ENCODE results near the gene PIK3R2.

Gene PIK3R2

DNA sequence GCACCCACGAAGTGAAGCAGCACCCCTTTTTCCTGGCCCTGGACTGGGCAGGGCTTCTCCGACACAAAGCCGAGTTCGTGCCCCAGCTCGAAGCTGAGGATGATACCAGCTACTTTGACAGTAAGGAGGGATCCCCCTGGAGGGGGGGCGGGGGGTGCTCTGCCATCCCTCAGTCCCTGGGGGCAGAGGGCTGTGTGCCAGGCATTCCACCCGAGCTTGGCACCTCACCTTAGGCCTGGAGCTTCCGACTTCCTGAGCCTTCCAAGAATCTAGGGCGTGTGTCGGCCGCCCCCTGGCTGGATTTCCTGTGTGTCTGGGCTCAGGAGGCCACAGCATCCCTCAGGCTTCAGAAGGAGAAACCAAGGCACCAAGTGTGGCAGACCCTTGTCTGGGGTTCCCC lies 15.7 kb upstream of the PIK3R2 start:
- no peak overlapping the region for H3K4me3 Mint-ChIP-seq
- H3K4me1 Mint-ChIP-seq (ENCODE audit: low read depth) = peaks cover 2% of the 10 kb centered on the region
- H3K27me3 Mint-ChIP-seq (ENCODE audit: low read depth) = no peaks in the 10 kb centered on the region
- H3K9me3 Mint-ChIP-seq = no peaks in the 10 kb centered on the region
- H3K36me3 Mint-ChIP-seq (ENCODE audit: low read depth) = peaks cover 29% of the 10 kb centered on the region
- H3K27ac Mint-ChIP-seq = no peak overlapping the region

GRCh38 chr19:18137657-18138339 lies 15.2 kb upstream of the PIK3R2 start:
- Mint-ChIP-seq H3K27me3 (ENCODE audit: low read depth) (no peaks in the 10 kb centered on the region), H3K4me3 (no peak overlapping the region), H3K9me3 (no peaks in the 10 kb centered on the region), H3K36me3 (ENCODE audit: low read depth) (peaks cover 25% of the 10 kb centered on the region), H3K27ac (no peak overlapping the region), H3K4me1 (ENCODE audit: low read depth) (peaks cover 2% of the 10 kb centered on the region)

- Mint-ChIP-seq H3K9me3 (no peaks in the 10 kb centered on the region), H3K4me1 (ENCODE audit: low read depth) (peaks cover 2% of the 10 kb centered on the region), H3K4me3 (no peak overlapping the region), H3K27me3 (ENCODE audit: low read depth) (no peaks in the 10 kb centered on the region), H3K36me3 (ENCODE audit: low read depth) (peaks cover 31% of the 10 kb centered on the region), H3K27ac (no peak overlapping the region)
These were observed 12.5 kb upstream of the PIK3R2 start for GRCh38 chr19:18140473-18140872.

GRCh38 chr19:18141031-18141430 lies 11.9 kb upstream of the PIK3R2 start:
- no peaks in the 10 kb centered on the region for H3K9me3 Mint-ChIP-seq
- H3K4me3 Mint-ChIP-seq = no peak overlapping the region
- H3K36me3 Mint-ChIP-seq (ENCODE audit: low read depth) = peaks cover 27% of the 10 kb centered on the region
- H3K4me1 Mint-ChIP-seq (ENCODE audit: low read depth) = peaks cover 2% of the 10 kb centered on the region
- H3K27me3 Mint-ChIP-seq (ENCODE audit: low read depth) = no peaks in the 10 kb centered on the region
- H3K27ac Mint-ChIP-seq = no peak overlapping the region

- Mint-ChIP-seq H3K4me3 (no peak overlapping the region), H3K36me3 (ENCODE audit: low read depth) (peaks cover 34% of the 10 kb centered on the region), H3K9me3 (no peaks in the 10 kb centered on the region), H3K27ac (no peak overlapping the region), H3K4me1 (ENCODE audit: low read depth) (no peaks in the 10 kb centered on the region), H3K27me3 (ENCODE audit: low read depth) (no peaks in the 10 kb centered on the region)
These were observed 9.1 kb upstream of the PIK3R2 start for GRCh38 chr19:18143902-18144301.

DNA sequence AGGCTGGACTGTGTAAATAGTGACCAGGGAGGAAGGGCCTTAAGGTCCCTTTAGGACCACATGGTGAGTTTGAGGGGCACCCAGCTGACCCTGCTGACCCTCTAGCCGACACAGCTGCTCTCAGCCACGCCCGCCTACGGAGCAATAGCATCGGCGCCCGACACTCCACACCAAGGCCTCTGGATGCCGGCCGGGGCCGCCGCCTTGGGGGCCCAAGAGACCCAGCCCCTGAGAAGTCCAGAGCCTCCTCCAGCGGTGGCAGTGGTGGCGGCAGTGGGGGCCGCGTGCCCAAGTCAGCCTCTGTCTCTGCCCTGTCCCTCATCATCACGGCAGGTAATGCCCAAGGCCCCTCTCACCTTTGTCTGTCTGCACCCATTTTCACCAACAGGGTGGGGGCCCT lies 8.6 kb upstream of the PIK3R2 start:
- peaks cover 30% of the 10 kb centered on the region for H3K36me3 Mint-ChIP-seq (ENCODE audit: low read depth)
- no peak overlapping the region for H3K27ac Mint-ChIP-seq
- no peaks in the 10 kb centered on the region for H3K27me3 Mint-ChIP-seq (ENCODE audit: low read depth)
- H3K4me1 Mint-ChIP-seq (ENCODE audit: low read depth) = no peaks in the 10 kb centered on the region
- no peaks in the 10 kb centered on the region for H3K9me3 Mint-ChIP-seq
- no peak overlapping the region for H3K4me3 Mint-ChIP-seq

GRCh38 chr19:18144906-18145305 lies 8.1 kb upstream of the PIK3R2 start:
- Mint-ChIP-seq H3K27ac (no peak overlapping the region), H3K36me3 (ENCODE audit: low read depth) (peaks cover 30% of the 10 kb centered on the region), H3K4me1 (ENCODE audit: low read depth) (no peaks in the 10 kb centered on the region), H3K9me3 (no peaks in the 10 kb centered on the region), H3K27me3 (ENCODE audit: low read depth) (no peaks in the 10 kb centered on the region), H3K4me3 (no peak overlapping the region)

DNA sequence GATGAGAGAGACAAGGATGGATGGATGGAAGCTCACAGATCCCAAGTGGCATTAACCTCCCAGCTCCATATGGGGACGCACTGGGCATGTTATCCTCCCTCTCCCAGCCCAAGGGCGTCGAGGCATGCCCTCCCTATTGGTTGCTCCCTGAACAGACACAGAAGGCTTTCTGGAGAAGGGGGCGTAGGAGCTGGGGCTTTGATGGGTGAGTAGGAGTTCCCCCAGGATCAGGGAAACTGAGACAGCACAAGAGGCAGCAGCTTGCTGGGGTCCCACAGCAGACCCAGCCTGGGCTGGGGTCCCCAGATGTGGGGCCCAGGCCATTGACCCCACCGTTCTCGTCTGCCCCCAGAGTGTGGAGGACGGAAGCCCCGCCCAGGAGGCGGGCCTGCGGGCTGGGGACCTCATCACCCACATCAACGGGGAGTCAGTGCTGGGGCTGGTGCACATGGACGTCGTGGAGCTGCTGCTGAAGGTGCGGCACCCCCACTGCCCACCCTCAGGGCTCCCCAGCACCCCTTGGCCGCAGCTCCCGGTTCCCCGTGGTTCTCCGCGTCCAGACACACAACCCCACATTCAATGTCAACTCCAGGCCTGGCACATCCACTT lies 7.5 kb upstream of the PIK3R2 start:
- Mint-ChIP-seq H3K9me3 (no peaks in the 10 kb centered on the region), H3K4me3 (no peak overlapping the region), H3K27me3 (ENCODE audit: low read depth) (no peaks in the 10 kb centered on the region), H3K4me1 (ENCODE audit: low read depth) (no peaks in the 10 kb centered on the region), H3K27ac (no peak overlapping the region), H3K36me3 (ENCODE audit: low read depth) (peaks cover 28% of the 10 kb centered on the region)

GRCh38 chr19:18147396-18147795 lies 5.6 kb upstream of the PIK3R2 start:
- Mint-ChIP-seq H3K36me3 (ENCODE audit: low read depth) (peaks cover 27% of the 10 kb centered on the region), H3K4me1 (ENCODE audit: low read depth) (peaks cover 7% of the 10 kb centered on the region), H3K27ac (no peak overlapping the region), H3K9me3 (no peaks in the 10 kb centered on the region), H3K4me3 (no peak overlapping the region), H3K27me3 (ENCODE audit: low read depth) (no peaks in the 10 kb centered on the region)

DNA sequence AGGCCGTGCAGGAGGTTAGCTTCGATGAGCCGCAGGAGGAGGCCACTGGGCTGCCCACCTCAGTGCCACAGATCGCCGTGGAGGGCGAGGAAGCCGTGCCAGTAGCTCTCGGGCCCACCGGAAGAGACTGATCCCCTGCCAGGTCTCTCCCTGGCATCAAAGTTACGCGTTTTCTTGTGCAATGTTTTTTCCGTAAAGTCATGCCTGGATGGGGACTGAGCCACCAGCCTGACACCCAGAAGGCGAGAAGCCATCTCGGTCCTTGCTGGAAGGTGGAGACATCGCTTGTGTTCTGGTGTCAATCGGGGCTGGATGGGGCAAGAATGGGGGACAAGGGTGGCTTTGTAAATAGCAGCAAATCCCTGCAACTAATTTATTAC lies 3.4 kb upstream of the PIK3R2 start:
- H3K27me3 Mint-ChIP-seq (ENCODE audit: low read depth) = no peaks in the 10 kb centered on the region
- peaks cover 22% of the 10 kb centered on the region for H3K36me3 Mint-ChIP-seq (ENCODE audit: low read depth)
- no peak overlapping the region for H3K4me3 Mint-ChIP-seq
- H3K4me1 Mint-ChIP-seq (ENCODE audit: low read depth) = peaks cover 17% of the 10 kb centered on the region
- no peak overlapping the region for H3K27ac Mint-ChIP-seq
- H3K9me3 Mint-ChIP-seq = no peaks in the 10 kb centered on the region

- Mint-ChIP-seq H3K4me3 (peak overlapping the region; percentile 85), H3K9me3 (no peaks in the 10 kb centered on the region), H3K27me3 (ENCODE audit: low read depth) (no peaks in the 10 kb centered on the region), H3K4me1 (ENCODE audit: low read depth) (peaks cover 17% of the 10 kb centered on the region), H3K36me3 (ENCODE audit: low read depth) (peaks cover 16% of the 10 kb centered on the region), H3K27ac (peak overlapping the region; percentile 94)
These were observed 2.0 kb upstream of the PIK3R2 start for GRCh38 chr19:18150776-18151624.

- Mint-ChIP-seq H3K4me1 (ENCODE audit: low read depth) (peaks cover 20% of the 10 kb centered on the region), H3K27me3 (ENCODE audit: low read depth) (no peaks in the 10 kb centered on the region), H3K27ac (peak overlapping the region; percentile 94), H3K36me3 (ENCODE audit: low read depth) (peaks cover 12% of the 10 kb centered on the region), H3K9me3 (no peaks in the 10 kb centered on the region), H3K4me3 (peak overlapping the region; percentile 85)
These were observed 534 bp upstream of the PIK3R2 start for GRCh38 chr19:18152442-18152816.

DNA sequence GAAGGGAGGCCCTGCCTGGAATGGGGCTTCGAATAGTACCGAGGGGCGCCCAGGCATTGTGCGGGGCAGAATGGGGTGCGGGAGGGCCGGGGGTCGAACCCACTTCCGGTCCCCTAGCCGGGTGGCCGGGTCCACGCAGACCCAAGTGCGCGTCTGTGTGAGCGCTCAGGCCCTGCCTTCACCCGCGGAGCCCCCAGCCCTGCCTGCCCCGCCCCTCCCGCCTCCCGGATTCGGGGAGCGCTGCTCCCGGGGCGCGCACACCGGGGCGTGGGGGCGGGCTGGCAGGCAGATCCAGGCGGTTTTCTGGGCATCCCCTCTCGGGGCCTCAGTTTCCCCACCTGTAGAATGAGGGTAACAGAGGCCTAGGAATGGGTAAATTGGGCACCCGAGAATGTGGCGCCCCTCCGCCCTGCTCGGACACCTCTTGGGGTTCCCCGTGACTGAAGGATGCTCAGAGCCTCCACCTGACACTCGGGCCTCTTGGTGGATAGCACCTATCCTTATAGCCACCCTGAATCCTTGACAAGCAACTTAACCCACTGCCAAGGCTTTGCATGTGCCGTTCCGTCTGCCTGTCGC lies 682 bp downstream of the PIK3R2 start:
- Mint-ChIP-seq H3K27ac (peak overlapping the region; percentile 66), H3K4me1 (ENCODE audit: low read depth) (peaks cover 20% of the 10 kb centered on the region), H3K9me3 (no peaks in the 10 kb centered on the region), H3K36me3 (ENCODE audit: low read depth) (peaks cover 7% of the 10 kb centered on the region), H3K27me3 (ENCODE audit: low read depth) (no peaks in the 10 kb centered on the region), H3K4me3 (peak overlapping the region; percentile 82)

- no peak overlapping the region for H3K27ac Mint-ChIP-seq
These were observed 2.4 kb downstream of the PIK3R2 start for GRCh38 chr19:18155095-18156087.

More at GRCh38 chr19:18155095-18156087, 2.4 kb downstream of the PIK3R2 start:
- H3K9me3 Mint-ChIP-seq = no peaks in the 10 kb centered on the region
- no peaks in the 10 kb centered on the region for H3K27me3 Mint-ChIP-seq (ENCODE audit: low read depth)
- H3K4me1 Mint-ChIP-seq (ENCODE audit: low read depth) = peaks cover 23% of the 10 kb centered on the region
- H3K36me3 Mint-ChIP-seq (ENCODE audit: low read depth) = peaks cover 7% of the 10 kb centered on the region
- H3K4me3 Mint-ChIP-seq = no peak overlapping the region

All from T-helper 1 cell treated with Interleukin-12 subunit alpha and Interleukin-12 subunit beta and Interleukin-4 antibody, amounts not matched to agents 30 μg/mL and 1 μg/mL, for 36 hours (primary cell).